DMS53 (cell line): ENCODE results near the gene KCNMB2.
A peak's percentile ranks its signal among the peaks of the same experiment; 100 is the strongest.

Source experiments
- DNase-seq: peaks from one replicate; lab custom pipeline; 2025; lab: John Stamatoyannopoulos, UW

KCNMB2 gene

DNA sequence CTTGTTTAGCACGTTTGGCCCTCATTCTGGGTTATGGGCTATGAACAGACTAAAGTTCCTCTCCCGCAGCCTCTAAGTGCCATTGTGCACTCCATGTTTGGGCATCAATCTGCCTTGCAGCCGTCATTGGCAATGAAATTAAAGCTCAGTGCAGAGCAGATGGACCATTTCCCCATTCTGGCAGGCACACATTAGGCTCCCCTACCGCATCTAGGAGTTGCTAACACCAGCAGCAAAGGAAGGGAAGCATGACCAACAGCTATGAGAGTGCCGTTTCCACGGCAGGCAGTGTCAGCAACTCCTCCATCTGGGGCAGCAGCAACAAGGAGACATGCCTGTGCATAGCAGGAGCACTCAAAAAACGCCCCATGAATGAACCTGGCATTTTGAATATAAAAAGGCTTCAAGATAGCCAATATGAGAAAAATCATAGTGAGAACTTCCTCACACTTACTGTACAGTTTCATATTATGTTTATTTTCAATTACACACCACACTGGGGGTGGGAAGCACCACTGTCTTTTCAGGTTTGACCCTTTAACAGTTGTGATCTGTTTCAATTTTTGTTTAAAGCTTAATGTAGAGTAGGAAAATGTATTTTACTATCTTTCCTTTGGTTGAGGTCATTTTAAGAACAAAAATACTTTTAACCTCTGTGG, 218.7 kb downstream of the KCNMB2 start:
- DNase-seq: no peak

DNA sequence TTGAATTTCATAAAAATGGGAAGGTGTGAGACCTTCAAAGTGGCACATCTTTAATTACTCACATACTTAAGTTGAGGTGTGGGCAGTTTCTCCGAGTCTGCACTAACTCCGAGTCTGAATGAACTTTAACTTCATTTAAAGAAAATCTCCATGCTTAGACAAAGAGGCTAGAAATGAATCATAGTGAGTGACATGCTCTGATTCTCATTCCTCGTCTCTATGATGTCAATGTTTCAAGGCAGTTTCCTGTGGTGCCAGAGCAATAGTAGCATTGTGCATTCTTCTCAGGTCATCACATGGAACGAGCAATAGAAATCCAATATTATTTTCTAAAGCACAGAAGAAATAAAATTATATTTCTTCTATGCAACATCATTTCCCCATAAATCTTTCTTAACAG, 224.8 kb downstream of the KCNMB2 start:
- no peak for DNase-seq

DNA sequence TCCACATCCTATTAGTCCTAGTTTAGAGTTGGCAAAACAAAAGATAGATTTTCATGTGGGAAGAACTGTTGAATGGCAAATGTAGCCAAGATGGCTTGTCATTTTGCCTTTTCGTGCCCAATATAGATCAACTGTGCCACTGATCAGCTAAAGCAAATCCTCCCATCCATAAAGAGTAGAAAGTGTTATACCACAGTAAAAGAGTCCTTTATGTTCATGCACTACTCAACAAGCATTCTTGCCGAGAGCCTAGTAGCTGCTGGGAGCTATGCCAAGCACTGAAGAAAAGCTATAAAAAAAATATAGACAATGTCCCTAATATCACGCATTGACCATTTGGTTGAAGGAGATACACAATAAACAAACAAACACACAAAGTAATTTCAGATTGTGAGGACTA, 225.2 kb downstream of the KCNMB2 start:
- DNase-seq: no peak

DNA sequence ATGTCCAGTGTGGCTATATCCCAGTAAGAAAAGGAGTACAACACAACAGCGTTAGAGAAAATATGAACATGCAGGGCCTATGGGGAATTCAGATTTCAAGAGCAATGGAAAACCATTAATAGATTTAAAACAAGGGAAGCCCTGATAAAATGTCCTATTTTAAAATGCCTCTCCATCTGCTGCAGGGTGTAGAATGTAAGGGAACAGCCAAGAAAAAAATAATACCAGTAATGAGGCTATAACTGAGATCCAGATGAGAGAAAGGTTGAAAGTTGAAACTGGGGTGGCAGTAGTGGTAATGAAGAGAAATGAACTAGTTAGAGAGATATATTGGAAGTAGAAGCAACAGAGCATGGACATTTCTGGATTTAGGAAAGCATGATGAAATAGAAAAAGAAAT, 226.1 kb downstream of the KCNMB2 start:
- DNase-seq: no peak

DNA sequence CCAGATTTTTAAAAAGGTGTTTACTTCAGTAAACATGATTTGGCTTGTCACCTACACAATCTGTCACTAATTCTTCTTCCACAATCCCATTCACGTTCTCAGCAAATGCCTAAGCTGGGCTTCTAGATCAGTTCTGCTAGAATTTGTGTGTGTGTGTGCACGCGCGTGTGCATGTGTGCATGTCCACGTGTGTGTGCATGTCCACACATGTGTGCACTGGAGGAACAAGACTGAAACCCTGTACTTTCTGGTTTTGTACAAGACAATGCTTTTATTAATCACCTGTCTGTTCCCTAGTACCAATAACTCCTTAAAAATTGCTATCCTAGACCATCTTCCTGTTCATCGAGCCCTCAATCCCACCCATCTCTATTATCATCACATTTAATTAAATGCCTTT, 229.2 kb downstream of the KCNMB2 start:
- DNase-seq: no peak

DNA sequence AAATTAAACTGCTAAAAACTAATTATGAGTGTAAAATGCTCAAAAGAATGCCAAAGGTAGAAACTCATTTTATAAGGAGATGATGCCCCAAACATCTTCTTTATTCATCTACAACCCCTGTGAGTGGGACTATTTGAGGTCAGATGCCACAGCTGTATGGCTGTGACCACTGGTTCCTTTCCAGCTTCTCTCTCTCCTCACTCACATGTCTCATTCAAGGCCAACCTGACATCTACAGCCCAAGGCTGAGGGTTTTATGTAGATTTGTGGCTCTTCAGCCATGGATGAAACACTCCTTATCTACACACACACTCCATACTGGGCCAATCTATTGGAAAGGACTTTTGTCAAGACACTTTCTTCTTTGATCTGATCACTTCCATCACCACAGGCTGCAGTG, 231.3 kb downstream of the KCNMB2 start:
- no peak for DNase-seq

DNA sequence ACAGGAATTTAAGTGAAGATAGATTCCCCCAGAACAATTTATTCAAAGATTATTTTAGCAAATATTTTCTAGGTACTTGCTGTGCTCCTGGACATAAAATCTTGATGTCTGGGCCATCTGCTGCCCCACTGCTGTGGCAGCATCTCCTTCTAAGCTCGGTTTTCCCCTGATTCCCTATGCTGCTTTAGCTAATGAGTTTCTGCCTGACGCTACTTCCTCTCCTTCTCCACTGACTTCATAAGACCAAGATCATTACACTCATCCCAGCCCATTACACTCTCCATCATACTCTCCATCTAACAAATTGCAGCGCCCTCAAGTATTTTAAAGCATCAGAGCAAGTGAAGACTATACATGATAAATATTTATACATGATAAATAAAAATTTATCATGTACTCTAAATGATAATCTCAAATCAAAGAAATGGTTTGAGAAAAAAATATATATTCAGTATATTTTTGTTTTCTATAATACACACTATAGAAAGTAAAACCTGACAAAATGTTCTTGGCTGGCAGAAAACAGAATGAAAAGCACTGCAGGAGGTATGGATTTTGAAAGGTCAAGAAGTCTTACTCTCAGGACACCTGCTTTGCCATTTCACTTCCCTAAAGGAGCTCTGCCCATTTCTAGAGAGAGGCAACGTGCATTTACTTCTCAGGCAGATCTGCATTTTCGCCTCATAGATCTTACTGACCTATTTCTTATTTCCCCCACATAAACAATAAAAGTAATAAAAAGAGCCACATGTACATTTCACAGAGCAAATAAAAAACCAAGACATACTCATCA, 232.0 kb downstream of the KCNMB2 start:
- DNase-seq: no peak

DNA sequence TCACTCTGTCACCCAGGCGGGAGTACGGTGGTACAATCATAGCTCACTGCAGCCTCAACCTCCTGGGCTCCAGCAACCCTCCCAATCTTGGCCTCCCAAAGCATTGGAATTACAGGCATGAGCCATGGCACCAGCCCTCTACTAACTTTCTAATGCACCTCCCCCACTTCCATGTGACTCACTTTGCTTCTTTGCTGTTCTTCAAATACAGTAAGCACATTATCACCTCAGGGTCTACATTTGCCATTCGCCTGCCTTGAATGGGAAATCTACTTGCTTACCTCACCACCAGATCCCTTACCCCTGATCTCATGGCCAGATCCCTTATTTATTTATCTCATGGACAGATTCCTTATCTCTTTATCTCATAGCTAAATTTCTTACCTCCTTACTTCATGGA, 235.3 kb downstream of the KCNMB2 start:
- no peak for DNase-seq

DNA sequence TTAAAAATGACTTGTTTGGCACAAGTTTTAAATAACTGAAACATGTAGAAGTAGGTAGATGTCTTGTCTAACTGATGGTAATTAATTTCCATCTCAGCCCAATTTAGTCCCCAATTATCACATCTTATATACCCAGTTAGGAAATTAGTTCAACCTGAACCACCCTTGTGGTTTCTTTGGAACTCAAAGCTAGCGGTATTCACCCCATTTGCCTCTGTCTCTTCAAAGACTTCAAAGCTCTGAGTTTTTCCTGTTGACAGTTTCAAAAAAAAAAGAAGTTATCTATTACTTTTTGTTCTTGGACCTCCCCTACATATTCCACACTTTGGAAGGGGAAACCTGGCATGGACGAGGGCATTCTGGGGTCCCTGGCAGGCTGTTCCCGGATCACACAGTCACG, 236.5 kb downstream of the KCNMB2 start:
- DNase-seq: no peak

DNA sequence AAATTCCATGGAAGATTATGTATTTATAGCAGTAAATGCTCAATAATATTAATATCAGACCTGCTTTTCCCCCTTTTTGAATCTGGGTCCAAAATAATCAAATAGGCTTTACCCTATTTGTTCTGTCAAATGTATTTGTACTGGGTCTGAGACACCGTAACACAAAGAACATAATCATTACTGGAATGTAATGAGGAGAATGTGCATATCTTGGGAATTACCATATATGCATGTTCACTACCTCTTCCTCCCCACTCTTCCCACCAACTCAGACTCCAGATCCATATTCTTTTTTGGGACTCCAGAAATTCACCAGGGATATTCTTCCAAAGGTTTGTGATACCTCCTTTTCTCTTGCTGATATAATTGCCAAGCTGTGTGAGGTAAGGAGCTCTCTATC, 237.1 kb downstream of the KCNMB2 start:
- DNase-seq: no peak

DNA sequence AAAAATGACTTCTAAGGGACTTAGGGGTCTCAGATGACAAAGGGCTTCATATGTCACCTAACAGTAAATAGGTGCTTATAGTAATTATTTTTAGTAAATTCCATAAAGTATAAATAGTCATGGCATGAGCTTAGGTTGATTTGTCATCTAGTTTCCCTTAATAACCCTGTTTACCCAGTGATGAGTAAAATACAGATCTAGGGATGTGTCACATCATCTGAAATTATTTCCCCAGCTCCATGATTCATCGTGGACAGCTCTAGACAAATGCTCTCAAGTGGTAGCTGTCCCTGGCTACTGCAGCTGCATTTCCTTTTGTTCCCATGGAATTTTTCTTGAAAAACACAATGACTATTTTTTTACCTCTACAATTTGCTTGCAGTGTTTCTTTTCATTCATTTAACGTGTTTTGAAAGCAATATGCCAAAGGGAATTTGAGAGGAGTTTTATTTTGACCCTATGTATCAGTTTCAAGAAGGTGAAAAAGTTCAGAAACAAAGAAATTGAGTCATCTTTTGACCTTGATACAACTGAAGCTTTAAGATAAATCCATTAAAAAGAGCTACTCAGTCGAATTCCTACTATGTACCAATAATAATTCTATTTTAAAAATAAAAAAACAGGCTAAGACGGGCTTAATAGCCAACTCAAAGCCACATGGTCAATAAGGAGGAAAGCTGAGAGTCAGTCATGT, 241.6 kb downstream of the KCNMB2 start:
- DNase-seq: peak; percentile 90

DNA sequence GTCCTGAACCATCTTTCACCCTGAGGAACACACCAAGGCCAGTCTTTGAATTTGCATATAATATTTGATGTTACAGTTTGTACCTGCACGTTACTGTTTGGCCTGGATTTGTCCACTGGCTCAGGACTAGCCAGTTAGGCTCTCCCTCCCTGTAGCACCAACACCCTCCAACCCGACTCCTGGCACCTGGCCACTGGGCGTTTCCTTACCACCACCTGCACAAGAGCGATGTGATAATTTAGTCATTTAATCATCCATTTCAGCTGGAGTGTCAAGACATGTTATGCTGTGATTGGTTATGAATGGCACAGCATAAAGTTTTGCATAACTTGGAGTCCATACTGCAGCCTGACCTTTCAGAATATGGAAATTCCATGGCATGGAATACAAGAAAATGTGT, 242.4 kb downstream of the KCNMB2 start:
- peak; percentile 35 for DNase-seq

DNA sequence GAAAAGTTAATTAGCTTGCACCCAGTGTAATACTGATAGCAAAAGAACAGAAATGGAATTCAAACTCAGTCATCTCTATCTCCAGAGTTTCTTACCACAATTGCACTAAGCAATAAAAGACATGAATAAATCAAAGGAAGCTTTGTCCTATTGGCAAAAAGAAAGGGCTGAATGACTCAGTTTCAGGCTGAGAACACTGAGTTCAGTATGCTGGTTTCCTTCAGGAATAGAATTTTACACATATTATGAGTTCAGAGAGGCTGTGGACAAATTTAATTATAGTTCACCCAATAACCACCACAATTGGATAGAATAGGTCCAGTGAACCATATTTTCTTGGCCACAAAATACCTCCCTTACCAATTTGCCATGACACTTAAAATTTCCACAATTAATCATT, 249.7 kb downstream of the KCNMB2 start:
- DNase-seq: no peak

DNA sequence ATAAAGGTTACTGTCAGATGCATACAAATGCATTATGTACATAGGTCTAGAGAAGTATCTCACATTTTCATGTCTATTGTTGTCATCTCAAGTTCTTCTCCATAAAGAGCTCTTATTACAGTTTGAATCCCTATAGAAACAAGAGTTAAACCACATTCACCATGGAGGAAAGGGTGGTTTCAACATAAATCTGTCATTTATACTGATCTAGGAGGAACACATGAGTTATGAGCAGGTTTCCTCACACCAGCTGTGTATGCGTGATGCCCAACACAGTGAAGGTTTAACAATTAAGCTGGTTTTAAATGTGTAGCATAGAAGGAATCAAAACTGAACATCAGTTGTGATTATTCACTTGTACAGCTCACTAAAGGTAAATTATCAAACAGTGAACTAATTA, 251.7 kb downstream of the KCNMB2 start:
- DNase-seq: no peak

DNA sequence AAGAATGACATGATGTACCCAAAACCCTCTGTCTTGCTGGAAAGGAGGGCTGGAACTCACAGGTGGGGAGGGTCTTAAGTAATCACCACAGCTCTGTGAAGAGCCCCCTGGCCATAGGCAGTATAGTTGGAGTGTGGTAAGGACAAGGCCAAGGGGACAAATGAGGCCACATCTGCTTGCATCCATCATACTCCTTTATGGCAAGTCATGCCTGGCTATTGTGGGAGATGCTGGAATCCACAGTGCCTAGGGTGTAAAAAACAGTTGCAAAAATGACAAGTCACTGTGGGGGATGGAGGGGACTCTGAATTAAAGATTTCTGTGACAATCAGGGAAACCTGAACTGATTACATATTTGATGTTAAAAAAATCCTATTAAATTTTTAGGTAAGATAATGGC, 258.5 kb downstream of the KCNMB2 start:
- DNase-seq: no peak

DNA sequence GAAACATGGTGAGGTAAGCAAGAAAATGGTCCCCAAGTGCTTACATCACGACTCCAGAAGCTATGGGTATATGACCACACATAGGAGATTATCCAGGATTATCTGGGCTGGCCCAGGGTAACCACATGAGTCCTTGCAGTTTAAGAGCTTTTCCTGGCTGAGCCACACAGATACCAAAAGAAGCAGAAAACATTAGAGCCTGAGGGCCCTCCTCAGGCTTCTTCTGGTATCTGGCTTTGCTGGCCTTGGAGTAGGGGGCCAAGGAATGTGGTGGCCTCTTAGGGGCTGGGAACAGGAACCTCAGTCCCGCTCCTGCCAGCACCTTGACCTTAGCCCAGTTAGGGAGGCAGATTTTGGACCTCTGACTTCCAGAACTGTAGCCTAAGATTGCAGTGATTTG, 259.1 kb downstream of the KCNMB2 start:
- no peak for DNase-seq

DNA sequence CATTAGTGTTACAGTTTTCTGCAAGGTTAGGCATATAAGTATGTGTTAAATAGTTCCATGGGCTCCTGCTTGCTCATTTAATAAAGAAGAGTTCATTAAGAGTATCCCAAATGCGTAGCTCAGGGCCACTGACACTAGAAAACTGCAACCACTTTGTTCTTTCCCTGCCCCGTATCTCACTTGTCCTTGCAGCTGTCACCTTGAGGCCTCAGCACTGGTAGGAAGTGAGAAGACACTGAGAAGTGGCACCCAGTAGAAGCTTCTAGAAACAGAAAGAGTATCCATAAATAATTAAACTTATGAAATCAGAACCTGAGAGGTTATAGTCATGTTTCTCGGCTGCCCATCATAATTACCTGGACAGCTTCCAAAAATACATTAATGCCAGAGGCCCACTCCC, 266.0 kb downstream of the KCNMB2 start:
- peak; percentile 39 for DNase-seq

DNA sequence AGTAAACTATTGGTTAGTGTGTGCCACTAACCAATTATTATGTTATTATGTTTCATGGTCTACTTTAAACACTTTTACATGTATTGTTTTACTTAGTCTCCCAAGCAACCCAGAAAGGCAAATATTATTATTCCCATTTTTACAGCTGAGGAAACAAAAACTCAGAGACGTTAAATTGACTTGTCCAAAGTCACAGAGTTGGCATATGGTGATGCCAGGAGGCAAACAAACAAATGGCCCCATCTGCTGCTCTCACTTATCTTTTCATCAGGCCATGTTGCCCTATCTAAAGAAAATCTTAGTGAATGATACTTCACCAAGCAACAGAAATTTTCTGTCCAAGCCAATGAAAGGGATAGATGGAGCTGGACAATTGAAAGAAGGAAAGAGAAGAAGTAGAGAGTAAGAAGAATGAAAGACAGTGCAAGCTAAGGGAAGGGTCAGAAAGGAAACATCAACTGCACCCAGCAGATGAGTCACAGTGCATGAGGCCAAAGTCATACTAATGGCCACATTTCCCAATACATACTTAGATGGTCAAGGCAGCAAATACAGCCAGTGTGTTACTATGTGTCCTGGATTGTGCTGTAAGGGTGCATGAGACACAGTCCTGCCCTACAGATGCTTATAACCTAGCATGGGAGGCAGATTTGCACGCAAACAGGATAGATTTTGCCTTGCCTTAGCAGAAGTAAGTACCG, 266.9 kb downstream of the KCNMB2 start:
- DNase-seq: peak; percentile 82

DNA sequence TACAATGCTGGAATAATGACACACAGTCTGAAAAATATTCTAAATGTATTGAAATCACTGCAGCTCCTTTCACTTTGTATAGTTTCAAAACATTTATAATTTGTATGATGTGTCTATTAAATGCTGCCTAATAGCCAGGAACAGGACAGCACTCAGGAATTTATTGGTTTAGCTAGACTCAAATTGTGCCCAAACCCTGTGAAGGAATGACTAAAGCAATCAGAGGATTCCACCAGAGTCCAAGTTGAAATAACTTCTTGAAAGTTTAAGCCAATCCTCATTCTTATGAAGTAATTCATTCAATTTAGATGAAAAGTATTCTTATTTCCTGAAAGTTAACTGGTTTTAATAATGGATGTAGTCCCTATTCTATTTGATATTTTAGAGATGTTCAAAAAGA, 268.4 kb downstream of the KCNMB2 start:
- DNase-seq: no peak

DNA sequence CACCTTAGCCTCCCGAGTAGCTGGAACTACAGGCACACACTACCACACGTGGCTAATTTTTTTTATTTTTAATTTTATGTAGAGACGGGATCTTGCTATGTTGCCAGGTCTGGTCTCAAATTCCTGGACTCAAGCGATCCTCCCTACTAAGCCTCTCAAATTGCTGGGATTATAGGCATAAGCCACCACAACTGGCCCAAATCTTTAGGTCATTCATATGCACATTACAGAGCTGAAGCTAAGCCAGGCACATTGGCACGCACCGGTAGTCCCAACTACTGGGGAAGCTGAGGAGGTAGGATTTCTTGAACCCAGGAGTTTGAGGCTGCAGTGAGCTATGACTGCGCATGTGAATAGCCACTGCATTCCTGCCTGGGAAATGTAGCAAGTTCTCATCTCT, 269.5 kb downstream of the KCNMB2 start:
- DNase-seq: no peak

DNA sequence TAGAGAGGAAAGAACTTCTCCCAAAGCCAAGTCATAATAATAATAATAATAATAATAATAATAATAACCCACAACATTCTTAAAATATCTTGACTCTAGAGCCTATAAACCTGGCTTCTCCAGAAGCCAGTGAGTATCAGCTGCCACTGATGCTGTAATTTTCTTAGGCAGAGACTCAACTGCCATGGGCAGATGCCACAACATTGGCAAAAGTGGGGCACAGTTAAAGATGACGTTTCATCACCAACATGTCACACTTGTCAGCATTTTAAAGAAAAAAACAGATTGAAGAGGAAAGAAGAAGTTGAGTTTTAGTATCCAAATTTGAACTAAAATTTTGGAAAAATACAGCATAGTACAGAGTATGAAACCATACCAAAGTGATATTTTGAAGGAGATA, 270.4 kb downstream of the KCNMB2 start:
- DNase-seq: no peak

DNA sequence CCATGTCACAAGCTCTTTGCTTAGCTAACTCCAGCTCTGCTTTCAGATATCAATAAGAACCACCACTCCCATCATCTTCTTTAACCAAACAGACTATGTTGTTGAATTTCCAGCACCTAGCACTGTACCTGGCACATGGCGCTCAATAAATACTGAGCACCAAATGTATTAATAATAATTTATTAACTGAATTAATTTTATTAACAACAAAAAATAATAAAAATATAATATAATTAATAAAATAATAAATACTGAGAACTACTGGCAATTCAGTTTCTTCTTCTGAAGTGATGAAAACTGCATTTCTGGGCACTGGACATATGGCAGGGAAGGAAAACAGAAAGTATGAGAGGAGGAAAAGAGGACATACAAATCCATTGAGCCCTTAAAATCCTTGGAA, 271.5 kb downstream of the KCNMB2 start:
- DNase-seq: no peak

DNA sequence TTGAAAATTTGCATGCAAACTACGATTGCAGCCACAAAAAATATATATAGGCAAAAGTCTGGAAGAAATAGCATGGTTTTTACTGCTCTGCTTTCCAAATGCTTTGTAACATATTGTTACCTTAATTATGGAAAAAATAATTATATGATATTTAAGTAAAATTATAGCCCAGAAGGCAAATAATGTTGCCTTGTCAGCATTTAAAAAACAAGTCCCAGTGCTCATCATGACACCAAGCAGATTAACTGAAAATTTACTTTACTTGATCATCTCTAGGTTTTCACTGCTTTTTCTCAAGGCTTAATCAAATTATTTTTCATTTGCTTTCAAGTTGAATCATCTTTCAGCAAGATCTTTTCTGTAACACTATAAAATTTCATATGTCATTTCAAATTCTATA, 272.5 kb downstream of the KCNMB2 start:
- no peak for DNase-seq
